GM19193 (cell line): ENCODE results near the gene CRAMP1.

Source experiments
- POLR2A ChIP-seq: IDR thresholded peaks from 4 replicates; pipeline ENCODE4 v1.6.1; 2011; ENCODE audit not compliant: insufficient read depth, insufficient read length; ENCODE audit errors: extremely low read depth

CRAMP1 gene

GRCh38 chr16:1723450-1724147 is 111.4 kb downstream of the CRAMP1 start:
- no peak for TF ChIP-seq POLR2A

- TF ChIP-seq POLR2A, result no peak
Observed at GRCh38 chr16:1724491-1724890, 112.3 kb downstream of the CRAMP1 start.

- TF ChIP-seq POLR2A, result no peak
Observed at GRCh38 chr16:1726661-1727502, 114.7 kb downstream of the CRAMP1 start.
